ENCODE results near the gene KCNAB2.

KCNAB2 gene

GRCh38 chr1:6082430-6082971, 36.8 kb downstream of the KCNAB2 start:
- no peaks in the 10 kb centered on the region for H3K9me2 ChIP-seq (replicated peaks; ENCODE audit: control insufficient read depth, low read length)
- H3F3A ChIP-seq (ENCODE audit: control insufficient read depth, insufficient read depth): no peaks in the 10 kb centered on the region
- H3K4me2 ChIP-seq (ENCODE audit: low read length): no peak overlapping the region
- no peaks in the 10 kb centered on the region for H3K27me3 ChIP-seq (ENCODE audit: control insufficient read depth, low read length)
- H3K27ac ChIP-seq (ENCODE audit: low read depth, low read length): no peak overlapping the region
- H3K36me3 ChIP-seq (ENCODE audit: control insufficient read depth, low read length): no peaks in the 10 kb centered on the region
- no peaks in the 10 kb centered on the region for H4K20me1 ChIP-seq (ENCODE audit: control insufficient read depth, insufficient read depth, low read depth, low read length)
- H3K79me2 ChIP-seq (ENCODE audit: control insufficient read depth, low read length): no peaks in the 10 kb centered on the region
- no peaks in the 10 kb centered on the region for H3K9me3 ChIP-seq (ENCODE audit: control insufficient read depth, insufficient read depth, low read length)
- no peak overlapping the region for H3K4me3 ChIP-seq (ENCODE audit: low read length)
- H3K4me1 ChIP-seq (ENCODE audit: control insufficient read depth, low read length): no peaks in the 10 kb centered on the region
- TF ChIP-seq, protein P1, sequence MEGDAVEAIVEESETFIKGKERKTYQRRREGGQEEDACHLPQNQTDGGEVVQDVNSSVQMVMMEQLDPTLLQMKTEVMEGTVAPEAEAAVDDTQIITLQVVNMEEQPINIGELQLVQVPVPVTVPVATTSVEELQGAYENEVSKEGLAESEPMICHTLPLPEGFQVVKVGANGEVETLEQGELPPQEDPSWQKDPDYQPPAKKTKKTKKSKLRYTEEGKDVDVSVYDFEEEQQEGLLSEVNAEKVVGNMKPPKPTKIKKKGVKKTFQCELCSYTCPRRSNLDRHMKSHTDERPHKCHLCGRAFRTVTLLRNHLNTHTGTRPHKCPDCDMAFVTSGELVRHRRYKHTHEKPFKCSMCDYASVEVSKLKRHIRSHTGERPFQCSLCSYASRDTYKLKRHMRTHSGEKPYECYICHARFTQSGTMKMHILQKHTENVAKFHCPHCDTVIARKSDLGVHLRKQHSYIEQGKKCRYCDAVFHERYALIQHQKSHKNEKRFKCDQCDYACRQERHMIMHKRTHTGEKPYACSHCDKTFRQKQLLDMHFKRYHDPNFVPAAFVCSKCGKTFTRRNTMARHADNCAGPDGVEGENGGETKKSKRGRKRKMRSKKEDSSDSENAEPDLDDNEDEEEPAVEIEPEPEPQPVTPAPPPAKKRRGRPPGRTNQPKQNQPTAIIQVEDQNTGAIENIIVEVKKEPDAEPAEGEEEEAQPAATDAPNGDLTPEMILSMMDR (IDR thresholded peaks at IDR 0.05; ENCODE audit: low read depth, low read length, poor library complexity, severe bottlenecking): no peak
- no peak for TF ChIP-seq EZH2phosphoT487 (IDR thresholded peaks at IDR 0.05; ENCODE audit: borderline replicate concordance, low read length)

DNA sequence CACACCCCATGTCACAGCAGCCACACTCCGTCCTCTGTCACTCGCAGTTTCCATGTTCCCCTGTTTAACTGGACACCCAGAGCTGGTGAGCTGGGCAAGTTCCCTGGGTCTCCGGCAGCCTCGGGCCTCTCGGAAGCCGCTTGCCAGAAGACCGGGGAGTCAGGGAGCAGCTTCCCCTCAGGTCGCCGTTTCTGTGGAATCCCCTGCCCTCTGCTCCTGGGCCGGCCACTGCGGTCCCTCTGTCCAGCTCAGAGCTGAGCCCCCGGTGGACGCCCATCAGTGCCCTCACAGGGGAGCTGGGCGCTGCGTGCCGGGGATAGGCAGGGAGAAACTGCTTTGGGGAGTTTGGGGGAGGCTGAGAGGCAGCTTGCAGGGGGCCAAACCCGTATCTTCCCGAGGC, 37.7 kb downstream of the KCNAB2 start:
- H3F3A ChIP-seq (ENCODE audit: control insufficient read depth, insufficient read depth): no peaks in the 10 kb centered on the region
- H4K20me1 ChIP-seq (ENCODE audit: control insufficient read depth, insufficient read depth, low read depth, low read length): no peaks in the 10 kb centered on the region
- H3K36me3 ChIP-seq (ENCODE audit: control insufficient read depth, low read length): no peaks in the 10 kb centered on the region
- H3K79me2 ChIP-seq (ENCODE audit: control insufficient read depth, low read length): no peaks in the 10 kb centered on the region
- no peak overlapping the region for H3K4me2 ChIP-seq (ENCODE audit: low read length)
- H3K4me3 ChIP-seq (ENCODE audit: low read length): no peak overlapping the region
- no peaks in the 10 kb centered on the region for H3K27me3 ChIP-seq (ENCODE audit: control insufficient read depth, low read length)
- no peak overlapping the region for H3K27ac ChIP-seq (ENCODE audit: low read depth, low read length)
- no peaks in the 10 kb centered on the region for H3K9me2 ChIP-seq (replicated peaks; ENCODE audit: control insufficient read depth, low read length)
- no peaks in the 10 kb centered on the region for H3K9me3 ChIP-seq (ENCODE audit: control insufficient read depth, insufficient read depth, low read length)
- H3K4me1 ChIP-seq (ENCODE audit: control insufficient read depth, low read length): no peaks in the 10 kb centered on the region
- no peak for TF ChIP-seq EZH2phosphoT487 (IDR thresholded peaks at IDR 0.05; ENCODE audit: borderline replicate concordance, low read length)
- TF ChIP-seq, protein P1 (IDR thresholded peaks at IDR 0.05; ENCODE audit: low read depth, low read length, poor library complexity, severe bottlenecking): no peak

DNA sequence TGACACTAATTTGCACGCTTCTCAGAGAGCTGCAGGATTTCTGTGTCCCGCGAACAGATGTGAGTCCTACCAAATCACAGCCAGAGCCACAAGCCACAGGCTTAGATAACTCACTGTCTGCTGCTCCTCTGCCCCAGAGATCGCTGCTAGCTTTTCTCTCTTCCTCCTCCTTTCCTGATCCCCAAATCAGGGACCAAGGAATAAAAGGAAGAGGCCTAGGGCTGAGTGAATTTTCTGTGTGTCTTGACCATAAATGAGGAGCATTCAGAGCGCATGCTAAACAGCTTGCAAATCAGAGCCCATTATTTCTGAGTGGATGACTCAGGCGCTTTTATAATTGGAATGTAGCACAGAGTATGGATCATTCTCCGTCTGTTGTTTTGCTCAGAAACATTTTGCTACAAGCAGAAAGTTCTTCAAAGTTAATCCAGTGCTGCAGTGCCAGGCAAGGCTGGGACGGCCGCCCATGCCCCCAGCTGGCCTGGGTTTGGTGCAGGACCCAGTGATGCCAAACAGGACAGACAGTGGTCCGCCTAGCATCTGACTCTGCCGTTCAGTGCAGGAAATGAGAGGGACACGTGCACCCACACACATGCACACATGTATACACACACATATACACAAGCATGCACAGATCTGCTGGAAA, 38.2 kb downstream of the KCNAB2 start:
- Histone ChIP-seq H3K27ac (ENCODE audit: low read depth, low read length) (no peak overlapping the region), H3K27me3 (ENCODE audit: control insufficient read depth, low read length) (no peaks in the 10 kb centered on the region), H3K9me2 (replicated peaks; ENCODE audit: control insufficient read depth, low read length) (no peaks in the 10 kb centered on the region), H4K20me1 (ENCODE audit: control insufficient read depth, insufficient read depth, low read depth, low read length) (no peaks in the 10 kb centered on the region), H3K36me3 (ENCODE audit: control insufficient read depth, low read length) (no peaks in the 10 kb centered on the region), H3K9me3 (ENCODE audit: control insufficient read depth, insufficient read depth, low read length) (no peaks in the 10 kb centered on the region), H3K79me2 (ENCODE audit: control insufficient read depth, low read length) (no peaks in the 10 kb centered on the region), H3F3A (ENCODE audit: control insufficient read depth, insufficient read depth) (no peaks in the 10 kb centered on the region), H3K4me2 (ENCODE audit: low read length) (no peak overlapping the region), H3K4me3 (ENCODE audit: low read length) (no peak overlapping the region), H3K4me1 (ENCODE audit: control insufficient read depth, low read length) (no peaks in the 10 kb centered on the region)
- no peak for TF ChIP-seq EZH2phosphoT487 (IDR thresholded peaks at IDR 0.05; ENCODE audit: borderline replicate concordance, low read length)
- TF ChIP-seq, protein P1 (IDR thresholded peaks at IDR 0.05; ENCODE audit: low read depth, low read length, poor library complexity, severe bottlenecking): no peak
